OCI-LY7 (cell line): ENCODE data around the gene TMEM52B.

ENCODE experiments used
- EZH2phosphoT487 ChIP-seq: fragments of 200-600 bp; sonication (generic); IDR thresholded peaks from 2 replicates; pipeline ENCODE4 v1.6.1; 2018; ENCODE audit warnings: low read depth, borderline replicate concordance, mild to moderate bottlenecking, mixed run types, antibody characterized with exemption, low read length, moderate library complexity, mixed read lengths
- TF ChIP-seq, protein P1 (sequence below): fragments of 200-600 bp; sonication (generic); conservative IDR thresholded peaks from 2 replicates; pipeline ENCODE4 v1.5.1; 2014; ENCODE audit warnings: mild to moderate bottlenecking, antibody characterized with exemption, low read length, moderate library complexity, mixed read lengths

DNA sequence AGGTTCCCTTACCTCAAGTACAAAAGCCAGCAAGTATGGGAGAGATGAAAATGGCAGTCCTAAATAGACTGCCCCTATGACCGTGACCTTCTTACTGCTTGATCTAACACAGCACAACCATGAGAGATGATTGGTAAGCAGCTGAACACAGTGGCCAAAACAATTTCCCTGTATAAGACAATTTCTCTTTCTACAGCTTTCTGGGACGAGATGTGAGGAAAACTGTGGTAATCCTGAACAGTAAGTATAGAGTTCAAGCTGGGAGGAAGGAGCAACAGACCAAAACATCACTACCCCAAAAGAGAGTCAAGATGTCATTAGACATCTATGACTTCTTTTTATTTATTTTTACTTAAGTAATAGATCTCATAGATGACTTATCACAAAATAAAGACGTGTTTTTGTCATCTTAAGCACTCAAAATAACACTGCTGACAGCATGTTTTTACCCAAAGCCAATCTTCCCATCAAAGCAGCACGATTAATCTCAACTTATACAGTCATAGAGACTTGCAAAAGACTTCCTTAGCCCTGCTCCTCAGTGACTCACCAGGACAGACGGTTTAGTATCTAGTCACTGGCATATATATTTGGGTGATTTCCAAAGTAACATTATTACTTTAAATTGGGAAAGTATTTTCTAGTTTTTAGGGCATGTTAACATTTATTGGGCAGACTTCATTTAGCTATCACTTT lies 3.7 kb downstream of the TMEM52B start:
- TF ChIP-seq, protein P1, sequence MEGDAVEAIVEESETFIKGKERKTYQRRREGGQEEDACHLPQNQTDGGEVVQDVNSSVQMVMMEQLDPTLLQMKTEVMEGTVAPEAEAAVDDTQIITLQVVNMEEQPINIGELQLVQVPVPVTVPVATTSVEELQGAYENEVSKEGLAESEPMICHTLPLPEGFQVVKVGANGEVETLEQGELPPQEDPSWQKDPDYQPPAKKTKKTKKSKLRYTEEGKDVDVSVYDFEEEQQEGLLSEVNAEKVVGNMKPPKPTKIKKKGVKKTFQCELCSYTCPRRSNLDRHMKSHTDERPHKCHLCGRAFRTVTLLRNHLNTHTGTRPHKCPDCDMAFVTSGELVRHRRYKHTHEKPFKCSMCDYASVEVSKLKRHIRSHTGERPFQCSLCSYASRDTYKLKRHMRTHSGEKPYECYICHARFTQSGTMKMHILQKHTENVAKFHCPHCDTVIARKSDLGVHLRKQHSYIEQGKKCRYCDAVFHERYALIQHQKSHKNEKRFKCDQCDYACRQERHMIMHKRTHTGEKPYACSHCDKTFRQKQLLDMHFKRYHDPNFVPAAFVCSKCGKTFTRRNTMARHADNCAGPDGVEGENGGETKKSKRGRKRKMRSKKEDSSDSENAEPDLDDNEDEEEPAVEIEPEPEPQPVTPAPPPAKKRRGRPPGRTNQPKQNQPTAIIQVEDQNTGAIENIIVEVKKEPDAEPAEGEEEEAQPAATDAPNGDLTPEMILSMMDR, result no peak
- no peak for TF ChIP-seq EZH2phosphoT487
